Smooth muscle cell (in vitro differentiated cells): ENCODE results near the gene BAZ1B. TPM values are rescaled to one million over a fixed set of nuclear protein-coding genes. Genes with fewer than 3 reads are reported as not detected.
"Not testable (repeated sequence)": the region's sequence is repeated elsewhere in the genome, so short reads cannot be mapped to it uniquely, and the experiment has no call there.

Experiments
- DNase-seq: peaks from one replicate; lab custom pipeline; 2025; ENCODE audit not compliant: unreplicated experiment; lab: John Stamatoyannopoulos, UW
- H2AFZ ChIP-seq: fragments of 200-600 bp; sonication (generic); 2 replicates; pipeline ENCODE4 v1.6.0; 2016; ENCODE audit warnings: antibody characterized with exemption, low read depth, mild to moderate bottlenecking
- H3F3A ChIP-seq: fragments of 200-600 bp; sonication (generic); 2 replicates; pipeline ENCODE4 v1.6.0; 2017; ENCODE audit warnings: antibody characterized with exemption, low read depth
- H3K27ac ChIP-seq: fragments of 200-600 bp; sonication (generic); 2 replicates; pipeline ENCODE4 v1.5.1; 2016; ENCODE audit warnings: low read depth, mild to moderate bottlenecking
- H3K27me3 ChIP-seq: fragments of 200-600 bp; sonication (generic); 2 replicates; pipeline ENCODE4 v1.6.1; 2016; ENCODE audit warnings: low read depth, mild to moderate bottlenecking
- H3K36me3 ChIP-seq: fragments of 200-600 bp; sonication (generic); 2 replicates; pipeline ENCODE4 v1.5.1; 2016; ENCODE audit warnings: low read depth
- H3K4me1 ChIP-seq: fragments of 200-600 bp; sonication (generic); 2 replicates; pipeline ENCODE4 v1.5.1; 2016; ENCODE audit warnings: low read depth
- H3K4me2 ChIP-seq: fragments of 200-600 bp; sonication (generic); 2 replicates; pipeline ENCODE4 v1.6.0; 2016; ENCODE audit warnings: mild to moderate bottlenecking
- H3K4me3 ChIP-seq: fragments of 200-600 bp; sonication (generic); 2 replicates; pipeline ENCODE4 v1.5.1; 2016; ENCODE audit warnings: mild to moderate bottlenecking
- H3K79me2 ChIP-seq: fragments of 200-600 bp; sonication (generic); 2 replicates; pipeline ENCODE4 v1.6.0; 2016; ENCODE audit warnings: low read depth, mild to moderate bottlenecking
- H3K9ac ChIP-seq: fragments of 200-600 bp; sonication (generic); 2 replicates; pipeline ENCODE4 v1.6.0; 2016; ENCODE audit warnings: low read depth
- H3K9me3 ChIP-seq: fragments of 200-600 bp; sonication (generic); replicated peaks from 2 replicates; pipeline ENCODE4 v1.5.1; 2016; ENCODE audit warnings: low read depth
- H4K20me1 ChIP-seq: fragments of 200-600 bp; sonication (generic); 2 replicates; pipeline ENCODE4 v1.6.0; 2016; ENCODE audit warnings: low read depth
- WGBS: methylation state at CpG from one replicate; pipeline ENCODE4 v1.1.7; 2016; ENCODE audit warnings: low lambda C conversion rate; 5-methylcytosine and 5-hydroxymethylcytosine counted together
- polyA plus RNA-seq: library from polyadenylated mRNA; unstranded; fragments of >200 nt; fragmentation: Nextera tagmentation; extraction: Ambion mirVana; gene quantifications from 2 replicates; pipeline ENCODE4 v1.2.1, GENCODE V29; 2016
- total RNA-seq: library from RNA; depleted of rRNA; stranded (reverse); fragments of >200 nt; gene quantifications from 2 replicates; pipeline ENCODE4 v1.2.3, GENCODE V29; 2014
- TF ChIP-seq, protein P1 (sequence below): fragments of 200-600 bp; sonication (generic); IDR thresholded peaks from 2 replicates; pipeline ENCODE4 v1.5.1; 2017; ENCODE audit warnings: borderline replicate concordance, mild to moderate bottlenecking, antibody characterized with exemption; ENCODE audit not compliant: insufficient read depth, poor library complexity, severe bottlenecking

Gene BAZ1B
- total and polyA plus RNA-seq, 2 experiments from 2014 or later: 20.1 to 43.9 TPM

DNA sequence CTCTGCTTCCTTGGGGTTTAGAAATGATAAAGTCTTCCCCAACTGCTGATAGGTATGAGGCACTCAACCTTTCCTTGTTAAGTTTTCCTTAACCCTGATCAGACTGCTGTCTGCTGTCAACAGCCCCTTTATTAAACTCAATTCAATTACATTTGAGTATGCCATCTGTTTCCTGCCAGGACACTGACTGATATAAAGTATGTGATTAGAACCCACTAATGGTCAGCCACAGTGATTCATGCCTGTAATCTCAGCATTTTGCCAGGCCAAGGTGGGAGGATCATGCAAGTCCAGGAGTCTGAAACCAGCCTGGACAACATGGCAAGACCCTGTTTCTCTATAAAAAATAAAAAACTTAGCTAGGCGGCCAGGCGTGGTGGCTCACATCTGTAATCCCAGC, 18.1 kb downstream of the BAZ1B start:
- Histone ChIP-seq H3K4me2 (no peak overlapping the region), H3K9ac (no peak overlapping the region), H3K79me2 (peaks cover 78% of the 10 kb centered on the region), H4K20me1 (peaks cover 63% of the 10 kb centered on the region), H3K4me3 (no peak overlapping the region), H3K9me3 (no peaks in the 10 kb centered on the region), H3K27me3 (no peaks in the 10 kb centered on the region), H3F3A (no peaks in the 10 kb centered on the region), H3K36me3 (peaks cover 36% of the 10 kb centered on the region), H3K4me1 (no peaks in the 10 kb centered on the region), H2AFZ (no peak overlapping the region), H3K27ac (no peak overlapping the region)
- TF ChIP-seq, protein P1, sequence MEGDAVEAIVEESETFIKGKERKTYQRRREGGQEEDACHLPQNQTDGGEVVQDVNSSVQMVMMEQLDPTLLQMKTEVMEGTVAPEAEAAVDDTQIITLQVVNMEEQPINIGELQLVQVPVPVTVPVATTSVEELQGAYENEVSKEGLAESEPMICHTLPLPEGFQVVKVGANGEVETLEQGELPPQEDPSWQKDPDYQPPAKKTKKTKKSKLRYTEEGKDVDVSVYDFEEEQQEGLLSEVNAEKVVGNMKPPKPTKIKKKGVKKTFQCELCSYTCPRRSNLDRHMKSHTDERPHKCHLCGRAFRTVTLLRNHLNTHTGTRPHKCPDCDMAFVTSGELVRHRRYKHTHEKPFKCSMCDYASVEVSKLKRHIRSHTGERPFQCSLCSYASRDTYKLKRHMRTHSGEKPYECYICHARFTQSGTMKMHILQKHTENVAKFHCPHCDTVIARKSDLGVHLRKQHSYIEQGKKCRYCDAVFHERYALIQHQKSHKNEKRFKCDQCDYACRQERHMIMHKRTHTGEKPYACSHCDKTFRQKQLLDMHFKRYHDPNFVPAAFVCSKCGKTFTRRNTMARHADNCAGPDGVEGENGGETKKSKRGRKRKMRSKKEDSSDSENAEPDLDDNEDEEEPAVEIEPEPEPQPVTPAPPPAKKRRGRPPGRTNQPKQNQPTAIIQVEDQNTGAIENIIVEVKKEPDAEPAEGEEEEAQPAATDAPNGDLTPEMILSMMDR: no peak
- DNase-seq: no peak
- WGBS: 95% methylated on average over 2 of the region's 2 CpGs

DNA sequence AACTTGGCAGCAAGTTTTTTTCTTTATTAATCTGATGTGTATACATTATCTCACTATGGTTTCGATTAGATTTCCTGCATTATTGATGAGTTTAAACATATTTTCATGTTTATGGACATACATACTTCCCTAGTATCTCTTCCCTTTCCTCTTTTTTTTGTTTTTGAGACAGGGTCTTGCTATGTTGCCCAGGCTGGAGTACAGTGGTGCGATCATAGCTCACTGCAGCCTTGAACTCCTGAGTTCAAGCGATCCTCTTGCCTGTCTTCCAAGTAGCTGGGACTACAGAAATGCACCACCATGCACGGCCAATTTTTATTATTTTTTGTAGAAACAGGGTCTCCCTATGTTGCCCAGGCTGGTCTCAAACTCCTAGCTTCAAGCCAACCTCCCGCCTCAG, 18.9 kb downstream of the BAZ1B start:
- 97% methylated on average over 5 of the region's 5 CpGs for whole genome bisulfite sequencing
- Histone ChIP-seq H3K9ac (no peak overlapping the region), H4K20me1 (peaks cover 63% of the 10 kb centered on the region), H3K27ac (no peak overlapping the region), H2AFZ (no peak overlapping the region), H3K9me3 (no peaks in the 10 kb centered on the region), H3K4me1 (no peaks in the 10 kb centered on the region), H3K36me3 (peaks cover 38% of the 10 kb centered on the region), H3K27me3 (no peaks in the 10 kb centered on the region), H3F3A (no peaks in the 10 kb centered on the region), H3K4me3 (no peak overlapping the region), H3K79me2 (peaks cover 75% of the 10 kb centered on the region), H3K4me2 (no peak overlapping the region)
- TF ChIP-seq, protein P1: no peak
- DNase-seq: no peak

DNA sequence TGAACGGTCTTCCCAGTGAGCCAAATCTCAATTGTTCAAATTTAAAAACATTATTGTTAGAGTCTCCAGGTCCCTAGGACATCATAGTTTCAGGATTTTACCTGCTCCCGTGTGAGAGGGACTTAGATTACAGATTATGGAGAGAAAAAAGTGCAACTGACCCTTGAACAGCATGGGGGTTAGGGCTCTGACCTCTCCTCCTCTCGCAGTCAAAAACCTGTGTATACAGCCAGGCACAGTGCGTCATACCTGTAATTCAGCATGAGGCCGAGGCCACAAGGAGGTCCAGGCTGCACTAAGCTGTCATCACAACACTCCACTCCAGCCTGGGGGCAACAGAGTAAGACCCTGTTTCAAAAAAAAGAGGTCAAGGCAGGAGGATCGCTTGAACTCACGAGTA, 25.5 kb downstream of the BAZ1B start:
- Histone ChIP-seq H3K9me3 (no peaks in the 10 kb centered on the region), H4K20me1 (peaks cover 60% of the 10 kb centered on the region), H3K27me3 (no peaks in the 10 kb centered on the region), H3K79me2 (peaks cover 73% of the 10 kb centered on the region), H3K4me3 (no peak overlapping the region), H3K27ac (no peak overlapping the region), H3F3A (no peaks in the 10 kb centered on the region), H3K9ac (no peak overlapping the region), H3K4me1 (no peaks in the 10 kb centered on the region), H2AFZ (no peak overlapping the region), H3K4me2 (no peak overlapping the region), H3K36me3 (peaks cover 42% of the 10 kb centered on the region)
- over 99% methylated on average over 7 of the region's 7 CpGs for WGBS
- no peak for DNase-seq
- TF ChIP-seq, protein P1: no peak

DNA sequence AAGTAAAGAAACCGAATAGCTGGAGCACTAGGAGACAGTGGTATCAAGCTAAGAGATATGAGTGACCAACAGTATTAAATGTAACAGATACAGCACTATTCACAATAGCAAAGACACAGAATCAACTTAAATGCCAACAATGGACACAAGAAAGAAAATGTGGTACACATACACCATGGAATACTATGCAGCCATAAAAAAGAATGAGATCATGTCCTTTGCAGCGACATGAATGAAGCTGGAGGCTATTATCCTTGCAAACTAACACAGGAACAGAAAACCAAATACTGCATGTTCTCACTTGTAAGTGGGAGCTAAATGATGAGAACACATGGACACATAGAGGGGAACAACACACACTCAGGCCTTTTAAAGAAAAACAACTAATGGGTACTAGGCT, 26.6 kb downstream of the BAZ1B start:
- not testable (repeated sequence) for H2AFZ ChIP-seq, H3K27me3 ChIP-seq, H3K4me2 ChIP-seq, H3F3A ChIP-seq, H3K4me1 ChIP-seq, H3K4me3 ChIP-seq, H3K27ac ChIP-seq, DNase-seq, H3K9me3 ChIP-seq, H3K9ac ChIP-seq
- WGBS: 96% methylated on average over 2 of the region's 2 CpGs
- H4K20me1 ChIP-seq: peaks cover 50% of the 10 kb centered on the region
- H3K79me2 ChIP-seq: peaks cover 72% of the 10 kb centered on the region
- H3K36me3 ChIP-seq: peaks cover 42% of the 10 kb centered on the region
